SH-SY5Y (cell line): ENCODE data around the gene GPR42.

Source experiments
- GATA2 ChIP-seq: IDR thresholded peaks from 2 replicates; pipeline ENCODE4 v1.6.1; 2011; ENCODE audit warnings: mild to moderate bottlenecking, low read depth, low read length
- GATA3 ChIP-seq: IDR thresholded peaks from 2 replicates; pipeline ENCODE4 v1.6.1; 2011; ENCODE audit warnings: low read depth, mild to moderate bottlenecking, low read length, moderate library complexity

GRCh38 chr19:35340431-35340830 lies 30.4 kb upstream of the GPR42 start:
- TF ChIP-seq GATA2 (no peak), GATA3 (no peak)
